HCT116 (cell line): ENCODE measurements around the gene TBX4. TPM values are rescaled to one million over a fixed set of nuclear protein-coding genes. Genes with fewer than 3 reads are reported as not detected.

Experiments used
- ATAC-seq: fragments of 200-7000 bp; cut with Tn5 transposase; 2 replicates; pipeline ENCODE4 v1.9.1; 2020; ENCODE audit warnings: mild to moderate bottlenecking, moderate library complexity
- BruUV-seq: library from RNA; stranded (reverse); fragments of 400-500 nt; replicated peaks from 2 replicates; lab custom pipeline; 2021; lab: Mats Ljungman, UMichigan
- CTCF ChIA-PET: fragments of 300-600 bp; sonication (Branson Sonifier 250); formaldehyde crosslinking; loops from one replicate; lab custom pipeline; 2021; ENCODE audit warnings: antibody characterized with exemption; lab: Charles Lee
- POLR2A ChIA-PET: fragments of 300-600, 350-600 bp; sonication (Branson Sonifier 250); formaldehyde crosslinking; loops from one replicate; lab custom pipeline; 2021; ENCODE audit warnings: antibody characterized with exemption; lab: Charles Lee
- RAD21 ChIA-PET, 2 experiments: fragments of 300-600 bp; sonication (Branson Sonifier 250); formaldehyde crosslinking; loops; one replicate each; lab custom pipeline; 2023; ENCODE audit warnings: low total read pairs in 2 of 2; ENCODE audit not compliant: uncharacterized antibody in 2 of 2, unreplicated experiment in 2 of 2, low non-redundant PET in 1 of 2; lab: Charles Lee
- DNase-seq: peaks from one replicate; pipeline ENCODE4 v3.0.0-alpha.2; 2010; ENCODE audit warnings: low read depth, low spot score
- H2AFZ ChIP-seq: fragments of 200-600 bp; shearing (Covaris generic), sonication (generic); 2 replicates; pipeline ENCODE4 v1.6.1; 2017; ENCODE audit warnings: low read depth, mixed run types, mixed read lengths, antibody characterized with exemption, low read length; ENCODE audit not compliant: poor library complexity, severe bottlenecking
- H3K27ac ChIP-seq: 2 replicates; pipeline ENCODE4 v1.5.1; 2012; ENCODE audit warnings: low read depth, low read length
- H3K27me3 ChIP-seq: fragments of 200-600 bp; sonication (generic); 2 replicates; pipeline ENCODE4 v1.6.1; 2016; ENCODE audit warnings: mixed run types, low read length, mixed read lengths; ENCODE audit not compliant: insufficient read depth
- H3K36me3 ChIP-seq, 2 experiments: fragments of 200-500 bp in 1 of 2; fragments of 200-600 bp in 1 of 2; sonication (Bioruptor generic) in 1 of 2; sonication (generic) in 1 of 2; 2 replicates each; pipeline versions ENCODE4 v1.5.1 to v1.6.1; 2014 to 2016; ENCODE audit warnings: low read length in 2 of 2, inconsistent platforms in 1 of 2, mixed read lengths in 1 of 2, mixed run types in 1 of 2; ENCODE audit not compliant: insufficient read depth in 2 of 2, control insufficient read depth in 1 of 2
- H3K4me1 ChIP-seq, 2 experiments: fragments of 200-600 bp in 1 of 2; sonication (generic) in 1 of 2; 2 replicates each; pipeline versions ENCODE4 v1.5.1 to v1.6.1; 2012 to 2017; ENCODE audit warnings: low read length in 2 of 2, inconsistent platforms in 1 of 2, mild to moderate bottlenecking in 1 of 2, mixed read lengths in 1 of 2, mixed run types in 1 of 2, moderate library complexity in 1 of 2; ENCODE audit not compliant: insufficient read depth in 2 of 2, control insufficient read depth in 1 of 2
- H3K4me2 ChIP-seq: fragments of 200-600 bp; sonication (generic); 2 replicates; pipeline ENCODE4 v1.6.1; 2017; ENCODE audit warnings: mixed run types, low read length, mixed read lengths
- H3K4me3 ChIP-seq, 2 experiments: fragments of 200-600 bp in 1 of 2; sonication (generic) in 1 of 2; replicated peaks in 1 of 2; 2 replicates each; pipeline ENCODE4 v1.5.1; 2011 to 2016; ENCODE audit warnings: low read length in 2 of 2, control low read depth in 1 of 2, low read depth in 1 of 2, mild to moderate bottlenecking in 1 of 2, mixed read lengths in 1 of 2, mixed run types in 1 of 2
- H3K79me2 ChIP-seq: fragments of 200-600 bp; sonication (generic); 2 replicates; pipeline ENCODE4 v1.6.1; 2017; ENCODE audit warnings: mild to moderate bottlenecking, mixed run types, low read length, moderate library complexity, mixed read lengths; ENCODE audit not compliant: insufficient read depth
- H3K9ac ChIP-seq: fragments of 200-600 bp; sonication (generic); 2 replicates; pipeline ENCODE4 v1.6.1; 2016; ENCODE audit warnings: low read length, mixed read lengths
- H3K9me2 ChIP-seq: fragments of 200-600 bp; sonication (generic), shearing (Covaris generic); 2 replicates; pipeline ENCODE4 v1.6.1; 2017; ENCODE audit warnings: mixed run types, mild to moderate bottlenecking, moderate library complexity; ENCODE audit not compliant: insufficient read depth
- H3K9me3 ChIP-seq, 2 experiments: fragments of 200-500 bp in 1 of 2; fragments of 200-600 bp in 1 of 2; sonication (Bioruptor generic) in 1 of 2; sonication (generic) in 1 of 2; 2 replicates each; pipeline ENCODE4 v1.6.1; 2014 to 2017; ENCODE audit warnings: low read length in 2 of 2, mixed read lengths in 2 of 2, inconsistent platforms in 1 of 2, low read depth in 1 of 2, mild to moderate bottlenecking in 1 of 2, mixed run types in 1 of 2, moderate library complexity in 1 of 2; ENCODE audit not compliant: control insufficient read depth in 1 of 2, insufficient read depth in 1 of 2
- H4K20me1 ChIP-seq: fragments of 200-600 bp; sonication (generic), shearing (Covaris generic); 2 replicates; pipeline ENCODE4 v1.6.1; 2017; ENCODE audit warnings: mixed run types, mild to moderate bottlenecking, moderate library complexity; ENCODE audit not compliant: insufficient read depth
- CBX3 ChIP-seq: IDR thresholded peaks from 2 replicates; pipeline ENCODE4 v1.6.1; 2012; ENCODE audit warnings: low read depth
- CEBPB ChIP-seq: IDR thresholded peaks from 2 replicates; pipeline ENCODE4 v1.6.1; 2012; ENCODE audit warnings: low read depth
- CTCF ChIP-seq, 3 experiments: fragments of 200-600 bp in 1 of 3; sonication (generic) in 1 of 3; IDR thresholded peaks in 2 of 3; conservative IDR thresholded peaks in 1 of 3; 2 replicates each; pipeline ENCODE4 v1.5.1; 2012 to 2017; ENCODE audit warnings: low read depth in 2 of 3, low read length in 2 of 3, antibody characterized with exemption in 1 of 3, borderline replicate concordance in 1 of 3, control low read depth in 1 of 3, mild to moderate bottlenecking in 1 of 3, mixed read lengths in 1 of 3, mixed run types in 1 of 3, moderate library complexity in 1 of 3; ENCODE audit not compliant: insufficient read depth in 1 of 3
- EGR1 ChIP-seq: IDR thresholded peaks from 2 replicates; pipeline ENCODE4 v1.6.1; 2012; ENCODE audit warnings: low read depth
- FOSL1 ChIP-seq: IDR thresholded peaks from 2 replicates; pipeline ENCODE4 v1.6.1; 2012; ENCODE audit warnings: low read depth
- JUND ChIP-seq: IDR thresholded peaks from 2 replicates; pipeline ENCODE4 v1.6.1; 2012
- MAX ChIP-seq: IDR thresholded peaks from 2 replicates; pipeline ENCODE4 v1.6.1; 2012
- POLR2A ChIP-seq: IDR thresholded peaks from 2 replicates; pipeline ENCODE4 v1.7.0; 2011; ENCODE audit warnings: borderline replicate concordance; ENCODE audit not compliant: insufficient read depth, insufficient read length; ENCODE audit errors: extremely low read depth
- SIN3A ChIP-seq: IDR thresholded peaks from 2 replicates; pipeline ENCODE4 v1.6.1; 2012; ENCODE audit warnings: low read depth
- SP1 ChIP-seq: IDR thresholded peaks from 2 replicates; pipeline ENCODE4 v1.6.1; 2012; ENCODE audit warnings: low read depth
- TCF7L2 ChIP-seq: IDR thresholded peaks from 2 replicates; pipeline ENCODE4 v1.7.0; 2011; ENCODE audit warnings: borderline replicate concordance, inconsistent platforms; ENCODE audit not compliant: insufficient read depth, insufficient read length; ENCODE audit errors: extremely low read depth
- YY1 ChIP-seq: IDR thresholded peaks from 2 replicates; pipeline ENCODE4 v1.6.1; 2011; ENCODE audit warnings: low read length, low read depth, moderate library complexity, mild to moderate bottlenecking; ENCODE audit not compliant: insufficient replicate concordance; ENCODE audit errors: extremely low read depth
- intact Hi-C: fragments of 100-400 bp; cut with micrococcal nuclease; formaldehyde crosslinking; loops from 2 replicates; pipeline ENCODE4 v1.10.0; 2022
- total RNA-seq: library from RNA; stranded (reverse); gene quantifications from one replicate; pipeline ENCODE4 v1.2.1, GENCODE V29; 2021; ENCODE audit not compliant: unreplicated experiment

The TBX4 gene
- total RNA-seq, 1 experiment from 2014 or later = 0.27 TPM

DNA sequence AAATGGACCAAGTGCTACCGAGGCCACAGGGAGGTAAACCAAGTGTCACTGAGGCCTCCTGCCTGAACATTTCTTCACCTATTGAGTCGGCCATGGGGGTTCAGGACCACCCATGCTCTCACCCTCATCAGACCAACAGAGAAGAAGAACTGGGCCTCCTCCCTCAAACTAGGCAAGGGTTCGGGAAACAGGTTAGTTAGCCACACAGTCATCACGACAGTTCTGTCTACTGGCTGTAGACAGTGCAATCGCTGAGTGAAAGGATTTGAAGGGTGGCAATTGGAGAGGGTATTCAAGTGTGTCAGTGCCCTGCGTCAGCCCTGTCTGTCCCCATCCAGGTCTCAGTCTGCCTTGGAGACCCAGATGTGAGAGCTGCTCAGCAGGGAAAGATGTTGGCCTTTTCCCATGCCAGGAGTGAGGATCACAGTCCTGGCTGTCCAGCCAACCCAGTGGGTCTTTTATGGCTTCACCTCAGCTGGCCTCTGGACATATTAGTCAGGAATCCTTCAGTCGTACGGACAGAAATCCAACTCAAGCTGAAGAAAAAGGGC lies 32.7 kb upstream of the TBX4 start (continued):
- TF ChIP-seq CTCF (IDR thresholded peaks at IDR 0.05 in 2 of 3, conservative IDR thresholded peaks at IDR 0.05 in 1 of 3; ENCODE audit: borderline replicate concordance in 1 of 3, insufficient read depth in 1 of 3, low read depth in 2 of 3, low read length in 2 of 3) (no peak), TCF7L2 (no peak), POLR2A (no peak), CEBPB (no peak), EGR1 (no peak), FOSL1 (no peak), SIN3A (no peak), CBX3 (no peak)

- H4K20me1 ChIP-seq = no peaks in the 10 kb centered on the region
- ATAC-seq = no peak
- TF ChIP-seq MAX (no peak), SP1 (no peak), SIN3A (no peak), POLR2A (no peak), JUND (no peak), YY1 (no peak), EGR1 (no peak)
- TF ChIP-seq, all 23 proteins: peak for 0
- Histone ChIP-seq H3K9ac (no peak overlapping the region), H3K27me3 (no peaks in the 10 kb centered on the region), H3K27ac (no peak overlapping the region; the same call in 1 of the 2 replicates), H3K4me1 (peaks cover 27 to 29% of the 10 kb centered on the region in 2 experiments), H3K79me2 (no peaks in the 10 kb centered on the region), H3K4me2 (no peak overlapping the region), H3K9me3 (no peaks in the 10 kb centered on the region), H3K9me2 (no peaks in the 10 kb centered on the region), H3K36me3 (no peaks in the 10 kb centered on the region), H2AFZ (no peak overlapping the region), H3K4me3 (no peak overlapping the region)
- no TSS peak for BruUV-seq
- ChIA-PET POLR2A (interaction anchor here (1.1 kb wide), 1 partner anchor 155 kb away, joined by 3 read pairs; no protein-coding TSS in a partner anchor), CTCF (interaction anchor here (1.4 to 2.3 kb wide), 4 partner anchors 131 to 690 kb away, joined by 4 to 9 read pairs (median 5); no protein-coding TSS in a partner anchor), RAD21 (no interaction called here)
- DNase-seq = no peak
- intact Hi-C loops = no loop called here
These were observed 32.2 kb upstream of the TBX4 start for GRCh38 chr17:61420052-61420451.
